ENCODE data around the gene MRPS7. TPM values are rescaled to one million over a fixed set of nuclear protein-coding genes. Genes with fewer than 3 reads are reported as not detected.

MRPS7 gene
- total and polyA plus RNA-seq, 9 of the 15 experiments (the other 6 are each of a cell fraction or from before 2014, with no cell fraction given), result 107 to 244 (median 132) TPM

GRCh38 chr17:75238684-75239191 is 22.9 kb upstream of the MRPS7 start (continued):
- TF ChIP-seq TFAP4 (CRISPR knock-in tag; IDR thresholded peaks at IDR 0.05; ENCODE audit: borderline replicate concordance) (peak; percentile 19; the same call in 1 of the 2 replicates), POLR2G (IDR thresholded peaks at IDR 0.05; ENCODE audit: low read depth, low read length) (peak; percentile 54), SIX5 (IDR thresholded peaks at IDR 0.05; ENCODE audit: borderline replicate concordance in 1 of 2, insufficient read depth in 1 of 2, low read depth in 1 of 2, low read length in 2 of 2) (no peak), ZBED1 (IDR thresholded peaks at IDR 0.05) (0 out of 2 replicates have a peak, but pooled peaks have one; percentile 26), CC2D1A (IDR thresholded peaks at IDR 0.05) (0 out of 2 replicates have a peak, but pooled peaks have one; percentile 28), ZNF740 (CRISPR knock-in tag; IDR thresholded peaks at IDR 0.05) (no peak), ZNF740 (tag; IDR thresholded peaks at IDR 0.05) (no peak), CHD7 (IDR thresholded peaks at IDR 0.05; ENCODE audit: low read depth, low read length) (peak; percentile 40), ID3 (CRISPR knock-in tag; IDR thresholded peaks at IDR 0.05) (no peak), ID3 (tag; IDR thresholded peaks at IDR 0.05) (no peak), ILF3 (IDR thresholded peaks at IDR 0.05; ENCODE audit: borderline replicate concordance) (0 out of 2 replicates have a peak, but pooled peaks have one; percentile 56), SMARCA5 (IDR thresholded peaks at IDR 0.05) (no peak), ZBTB9 (CRISPR knock-in tag; IDR thresholded peaks at IDR 0.05) (no peak)

Data from K562 (cell line).